Mesendoderm (in vitro differentiated cells): ENCODE data around the gene NFAT5.

ENCODE experiments used
- DNase-seq: peaks from one replicate; pipeline ENCODE4 v3.0.0; 2013
- H2AK5ac ChIP-seq: 2 replicates; pipeline ENCODE4 v1.6.1; 2013; ENCODE audit warnings: low read length, inconsistent platforms
- H2BK120ac ChIP-seq: 2 replicates; pipeline ENCODE4 v1.6.1; 2013; ENCODE audit warnings: low read depth, mild to moderate bottlenecking, low read length, moderate library complexity, mixed read lengths
- H2BK15ac ChIP-seq: replicated peaks from 2 replicates; pipeline ENCODE4 v1.6.1; 2013; ENCODE audit warnings: low read depth, mild to moderate bottlenecking, moderate library complexity
- H2BK5ac ChIP-seq: 2 replicates; pipeline ENCODE4 v1.6.1; 2013; ENCODE audit warnings: low read length, inconsistent platforms
- H3K18ac ChIP-seq: 2 replicates; pipeline ENCODE4 v1.6.1; 2013; ENCODE audit warnings: mild to moderate bottlenecking, low read length, mixed read lengths
- H3K23ac ChIP-seq: one replicate; pipeline ENCODE4 v1.6.1; 2013; ENCODE audit warnings: low read length
- H3K27ac ChIP-seq: 2 replicates; pipeline ENCODE4 v1.5.1; 2013; ENCODE audit warnings: low read depth, mild to moderate bottlenecking, inconsistent platforms, low read length, moderate library complexity
- H3K27me3 ChIP-seq: 2 replicates; pipeline ENCODE4 v1.6.1; 2013; ENCODE audit warnings: low read length, control low read depth, mild to moderate bottlenecking, inconsistent platforms; ENCODE audit not compliant: insufficient read depth, poor library complexity
- H3K36me3 ChIP-seq: 2 replicates; pipeline ENCODE4 v1.6.1; 2013; ENCODE audit warnings: low read length, inconsistent platforms; ENCODE audit not compliant: control insufficient read depth, insufficient read depth
- H3K4ac ChIP-seq: one replicate; pipeline ENCODE4 v1.6.1; 2013; ENCODE audit warnings: low read depth, mild to moderate bottlenecking, low read length, moderate library complexity
- H3K4me1 ChIP-seq: 2 replicates; pipeline ENCODE4 v1.6.1; 2013; ENCODE audit warnings: low read depth, low read length, inconsistent platforms; ENCODE audit not compliant: control insufficient read depth
- H3K4me2 ChIP-seq: 2 replicates; pipeline ENCODE4 v1.6.1; 2013; ENCODE audit warnings: low read length
- H3K4me3 ChIP-seq: 2 replicates; pipeline ENCODE4 v1.5.1; 2013; ENCODE audit warnings: mild to moderate bottlenecking, low read length
- H3K56ac ChIP-seq: one replicate; pipeline ENCODE4 v1.6.1; 2013; ENCODE audit warnings: low read length
- H3K79me1 ChIP-seq: 2 replicates; pipeline ENCODE4 v1.6.1; 2013; ENCODE audit warnings: low read length, inconsistent platforms
- H3K79me2 ChIP-seq: 2 replicates; pipeline ENCODE4 v1.6.1; 2013; ENCODE audit warnings: mild to moderate bottlenecking, low read length; ENCODE audit not compliant: control insufficient read depth, insufficient read depth
- H3K9ac ChIP-seq: 2 replicates; pipeline ENCODE4 v1.6.1; 2013; ENCODE audit warnings: low read length, inconsistent platforms
- H4K5ac ChIP-seq: one replicate; pipeline ENCODE4 v1.6.1; 2013; ENCODE audit warnings: low read length
- H4K8ac ChIP-seq: one replicate; pipeline ENCODE4 v1.6.1; 2013; ENCODE audit warnings: low read depth, mild to moderate bottlenecking, control low read depth, low read length, moderate library complexity
- WGBS: extraction: QIAGEN DNeasy Blood & Tissue Kit; methylation state at CpG from one replicate; pipeline ENCODE4 v1.1.7; 2013; ENCODE audit warnings: low lambda C conversion rate, missing lambda C conversion rate; ENCODE audit not compliant: insufficient coverage; ENCODE audit errors: extremely low coverage; 5-methylcytosine and 5-hydroxymethylcytosine counted together

NFAT5 gene

GRCh38 chr16:69711115-69711740, 145.5 kb downstream of the NFAT5 start:
- Histone ChIP-seq H3K79me1 (no peaks in the 10 kb centered on the region), H4K5ac (no peak overlapping the region), H2BK15ac (no peak overlapping the region), H3K27ac (no peak overlapping the region), H3K9ac (no peak overlapping the region), H2AK5ac (no peak overlapping the region), H3K4me2 (no peak overlapping the region), H3K36me3 (peaks cover 4% of the 10 kb centered on the region), H3K4me1 (no peaks in the 10 kb centered on the region), H3K56ac (no peak overlapping the region), H4K8ac (no peak overlapping the region), H3K27me3 (no peaks in the 10 kb centered on the region), H3K4ac (no peak overlapping the region), H3K4me3 (no peak overlapping the region), H3K79me2 (no peaks in the 10 kb centered on the region), H2BK5ac (no peak overlapping the region), H3K18ac (no peak overlapping the region), H3K23ac (no peak overlapping the region), H2BK120ac (no peak overlapping the region)
- DNase-seq: no peak
- WGBS: no CpG with 5 or more reads among the region's 12 CpGs

GRCh38 chr16:69712277-69712676, 146.5 kb downstream of the NFAT5 start:
- H3K9ac ChIP-seq: no peak overlapping the region
- no peak overlapping the region for H3K56ac ChIP-seq
- no peak overlapping the region for H2BK120ac ChIP-seq
- no peak overlapping the region for H3K4me3 ChIP-seq
- H3K4me1 ChIP-seq: no peaks in the 10 kb centered on the region
- H3K4me2 ChIP-seq: no peak overlapping the region
- peaks cover 7% of the 10 kb centered on the region for H3K36me3 ChIP-seq
- no peak for DNase-seq
- no peak overlapping the region for H4K5ac ChIP-seq
- H2BK15ac ChIP-seq: no peak overlapping the region
- no CpG with 5 or more reads among the region's 4 CpGs for WGBS
- no peak overlapping the region for H2BK5ac ChIP-seq
- no peak overlapping the region for H4K8ac ChIP-seq
- no peaks in the 10 kb centered on the region for H3K27me3 ChIP-seq
- no peak overlapping the region for H3K23ac ChIP-seq
- no peaks in the 10 kb centered on the region for H3K79me2 ChIP-seq
- no peak overlapping the region for H3K4ac ChIP-seq
- no peak overlapping the region for H2AK5ac ChIP-seq
- no peak overlapping the region for H3K27ac ChIP-seq
- no peak overlapping the region for H3K18ac ChIP-seq
- H3K79me1 ChIP-seq: no peaks in the 10 kb centered on the region

DNA sequence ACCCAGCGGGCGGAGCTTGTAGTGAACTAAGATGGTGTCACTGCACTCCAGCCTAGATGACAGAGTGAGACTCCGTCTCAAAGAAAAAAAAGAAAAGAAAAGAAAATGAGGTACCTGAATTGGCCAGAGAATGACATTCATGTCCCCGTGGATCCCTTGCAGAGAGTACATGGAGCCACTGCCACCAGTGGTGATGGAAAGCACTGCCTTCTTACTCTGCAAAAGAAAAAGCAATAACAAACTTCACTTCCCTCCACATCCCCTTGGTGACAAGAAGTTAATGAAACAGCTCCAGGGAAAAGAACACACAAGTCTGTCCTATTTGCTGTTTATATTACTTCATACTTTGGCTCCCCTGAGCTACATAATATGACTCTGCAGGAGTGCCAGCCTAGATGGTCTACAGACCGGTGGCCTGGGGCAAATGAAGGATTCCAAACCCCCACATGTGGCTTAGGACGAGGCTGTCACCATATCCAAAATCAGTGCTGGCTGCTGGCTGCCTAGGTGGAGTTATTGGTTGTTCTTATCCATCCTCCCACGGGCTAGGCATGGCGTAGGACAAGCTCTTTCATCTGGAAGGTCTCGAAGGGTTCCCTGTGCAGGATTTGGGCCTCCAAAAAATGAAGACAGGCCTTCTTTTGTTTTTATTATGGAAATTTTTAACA, 147.3 kb downstream of the NFAT5 start:
- Histone ChIP-seq H3K56ac (no peak overlapping the region), H3K4me2 (no peak overlapping the region)
- no peak for DNase-seq

DNA sequence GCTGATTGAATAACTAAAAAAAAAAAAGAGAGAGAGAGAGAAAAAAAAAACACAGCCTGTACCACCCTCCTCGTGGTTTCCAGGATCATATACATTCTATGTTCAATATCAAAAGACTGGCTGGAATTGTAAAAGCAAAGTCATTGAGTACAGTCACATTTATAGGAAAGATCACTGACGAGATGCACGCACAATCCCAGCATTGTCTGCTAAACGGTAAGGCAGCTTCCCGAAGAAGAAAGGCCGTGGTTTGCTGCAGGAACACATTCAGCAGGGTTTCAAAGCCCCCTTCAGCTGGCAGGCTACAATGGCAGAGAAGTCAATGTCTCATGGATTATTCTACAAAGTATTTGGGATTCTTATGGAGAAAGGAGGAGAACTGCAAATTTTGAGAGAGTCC, 151.3 kb downstream of the NFAT5 start:
- H4K5ac ChIP-seq: no peak overlapping the region
- H3K4me1 ChIP-seq: no peaks in the 10 kb centered on the region
- no peak overlapping the region for H3K4ac ChIP-seq
- DNase-seq: no peak
- no peak overlapping the region for H3K4me3 ChIP-seq
- H3K18ac ChIP-seq: no peak overlapping the region
- no peak overlapping the region for H3K23ac ChIP-seq
- no peak overlapping the region for H3K27ac ChIP-seq
- H2AK5ac ChIP-seq: no peak overlapping the region
- peaks cover 3% of the 10 kb centered on the region for H3K36me3 ChIP-seq
- no peak overlapping the region for H2BK5ac ChIP-seq
- no peaks in the 10 kb centered on the region for H3K79me1 ChIP-seq
- no peak overlapping the region for H2BK15ac ChIP-seq
- H3K79me2 ChIP-seq: no peaks in the 10 kb centered on the region
- WGBS: no CpG with 5 or more reads among the region's 6 CpGs
- no peak overlapping the region for H3K9ac ChIP-seq
- H4K8ac ChIP-seq: no peak overlapping the region
- H2BK120ac ChIP-seq: no peak overlapping the region
- H3K4me2 ChIP-seq: no peak overlapping the region
- H3K56ac ChIP-seq: no peak overlapping the region
- H3K27me3 ChIP-seq: no peaks in the 10 kb centered on the region

More for the DNA sequence above, 147.3 kb downstream of the NFAT5 start:
- no CpG with 5 or more reads among the region's 9 CpGs for WGBS
- H3K23ac ChIP-seq: no peak overlapping the region
- H4K5ac ChIP-seq: no peak overlapping the region
- H2BK15ac ChIP-seq: no peak overlapping the region
- H2AK5ac ChIP-seq: no peak overlapping the region
- no peaks in the 10 kb centered on the region for H3K79me1 ChIP-seq
- H3K27ac ChIP-seq: no peak overlapping the region
- no peaks in the 10 kb centered on the region for H3K4me1 ChIP-seq
- no peak overlapping the region for H3K4ac ChIP-seq
- H3K79me2 ChIP-seq: no peaks in the 10 kb centered on the region
- no peak overlapping the region for H2BK120ac ChIP-seq
- H4K8ac ChIP-seq: no peak overlapping the region
- H3K4me3 ChIP-seq: no peak overlapping the region
- H2BK5ac ChIP-seq: no peak overlapping the region
- H3K9ac ChIP-seq: no peak overlapping the region
- H3K27me3 ChIP-seq: no peaks in the 10 kb centered on the region
- H3K18ac ChIP-seq: no peak overlapping the region
- peaks cover 8% of the 10 kb centered on the region for H3K36me3 ChIP-seq

DNA sequence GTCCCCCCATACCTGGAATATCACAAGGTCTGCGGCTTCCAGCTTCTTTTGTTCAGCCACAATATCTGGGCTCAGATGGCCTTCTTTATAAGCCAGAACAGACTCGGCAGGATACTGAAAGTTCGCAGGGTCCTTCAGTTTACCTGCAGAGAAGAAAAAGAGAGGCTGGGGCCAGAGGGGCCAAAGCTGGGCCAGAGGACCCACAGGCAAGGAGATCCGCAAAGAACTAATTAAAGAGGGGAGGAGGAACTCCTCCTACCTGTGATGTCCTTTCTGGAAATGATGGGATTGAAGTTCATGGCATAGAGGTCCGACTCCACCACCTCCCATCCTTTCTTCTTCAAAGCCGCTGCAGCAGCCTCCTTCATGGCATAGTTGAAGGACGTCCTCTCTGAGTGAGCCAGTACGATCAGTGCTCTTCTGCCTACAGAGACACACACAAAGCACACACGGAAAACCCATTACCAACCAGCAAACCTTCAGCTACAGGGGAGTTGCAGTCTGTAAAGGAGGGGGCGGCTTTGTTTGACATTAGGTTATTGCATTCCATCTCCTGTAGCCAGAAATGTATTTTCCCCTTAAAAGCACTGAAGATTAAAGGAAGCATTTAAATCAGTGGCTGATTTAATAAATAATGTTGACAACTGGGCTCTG, 152.5 kb downstream of the NFAT5 start:
- no peaks in the 10 kb centered on the region for H3K27me3 ChIP-seq
- H2BK5ac ChIP-seq: no peak overlapping the region
- no peaks in the 10 kb centered on the region for H3K79me2 ChIP-seq
- no peak overlapping the region for H3K56ac ChIP-seq
- peaks cover 3% of the 10 kb centered on the region for H3K36me3 ChIP-seq
- no peaks in the 10 kb centered on the region for H3K4me1 ChIP-seq
- no peak overlapping the region for H2BK120ac ChIP-seq
- H3K4me3 ChIP-seq: no peak overlapping the region
- no peak overlapping the region for H2AK5ac ChIP-seq
- no peak overlapping the region for H3K4me2 ChIP-seq
- no peak overlapping the region for H4K8ac ChIP-seq
- no peak overlapping the region for H3K4ac ChIP-seq
- no peak for DNase-seq
- H3K18ac ChIP-seq: no peak overlapping the region
- H3K79me1 ChIP-seq: no peaks in the 10 kb centered on the region
- no peak overlapping the region for H3K23ac ChIP-seq
- H4K5ac ChIP-seq: no peak overlapping the region
- no CpG with 5 or more reads among the region's 10 CpGs for WGBS
- H3K27ac ChIP-seq: no peak overlapping the region
- H2BK15ac ChIP-seq: no peak overlapping the region
- no peak overlapping the region for H3K9ac ChIP-seq
